ENCODE data around the gene KCNG1. TPM values are rescaled to one million over a fixed set of nuclear protein-coding genes. Genes with fewer than 3 reads are reported as not detected.

KCNG1 gene
- total and polyA plus RNA-seq, 2 of the 4 experiments (the other 2 are of a cell fraction): 23.7 to 51.4 TPM

- H2AK5ac ChIP-seq (ENCODE audit: low read depth, low read length): peak within 1 kb of the TSS; percentile 96
- H2AK9ac ChIP-seq (replicated peaks; ENCODE audit: low read depth, low read length, poor library complexity): peak within 1 kb of the TSS; percentile 80
- peak within 1 kb of the TSS; percentile 92 for H3K18ac ChIP-seq (ENCODE audit: low read depth, low read length)
- H3K4me3 ChIP-seq (ENCODE audit: insufficient read depth, low read depth, low read length): peak within 1 kb of the TSS; percentile 91
- intact Hi-C loops (cut with micrococcal nuclease) (loop anchor here (2.0 kb wide), 3 partner anchors 23 to 163 kb away; partner anchors contain the start of gene BCAS4), dilution Hi-C loops (cut with HindIII; ENCODE audit: low sequenced_read_pairs, unreplicated experiment) (no loop called here), in situ Hi-C loops (cut with MboI; ENCODE audit: low sequenced_read_pairs) (no loop called here)
- CTCF ChIA-PET: interaction anchor here (1.0 to 1.2 kb wide), 2 partner anchors 24 to 25 kb away, joined by 3 to 4 read pairs; no protein-coding TSS in a partner anchor
- H3K4me1 ChIP-seq (ENCODE audit: control insufficient read depth, insufficient read depth, low read length): peaks cover 10% of the 10 kb centered on the region
- H3K27ac ChIP-seq (ENCODE audit: insufficient read depth, low read length): peak within 1 kb of the TSS; percentile 93
- peak within 1 kb of the TSS; percentile 90 for H2BK20ac ChIP-seq (ENCODE audit: low read depth, low read length)
- ATAC-seq (ENCODE audit: low read depth) (peak; percentile 88), DNase-seq (peak; percentile 89)
- TSS peak; percentile 54 for BruUV-seq (replicated peaks)
- H3K4ac ChIP-seq (ENCODE audit: low read depth, low read length): peak within 1 kb of the TSS; percentile 85
- peak within 1 kb of the TSS; percentile 91 for H3K23ac ChIP-seq (ENCODE audit: low read depth, low read length)
- H3K27me3 ChIP-seq (ENCODE audit: control insufficient read depth, insufficient read depth, low read length): no peaks in the 10 kb centered on the region
- peak within 1 kb of the TSS; percentile 65 to 97 for H4K8ac ChIP-seq (ENCODE audit: low read depth in 2 of 2, low read length in 2 of 2)
- H4K91ac ChIP-seq (ENCODE audit: insufficient read depth, low read depth, low read length): peak within 1 kb of the TSS; percentile 79
- POLR2A ChIA-PET (ENCODE audit: unreplicated experiment): interaction anchor here (0.5 to 0.6 kb wide), 3 partner anchors 24 to 787 kb away, joined by 3 to 12 read pairs (median 3); no protein-coding TSS in a partner anchor
- H3K9ac ChIP-seq (ENCODE audit: low read depth, low read length): peak within 1 kb of the TSS; percentile 97
- 0% methylated on average over 16 of the region's 52 CpGs; no CpG with 5 or more reads in 1 of the 2 experiments for WGBS, 2 experiments (ENCODE audit: extremely low coverage in 2 of 2, insufficient read length in 1 of 2)
- peak within 1 kb of the TSS; percentile 93 for H4K5ac ChIP-seq (ENCODE audit: low read depth, low read length)
- H4K20me1 ChIP-seq (ENCODE audit: insufficient read depth, low read length): peaks cover 28% of the 10 kb centered on the region
- H2BK120ac ChIP-seq (ENCODE audit: low read depth, low read length): peak within 1 kb of the TSS; percentile 96
- peak within 1 kb of the TSS; percentile 93 for H2BK5ac ChIP-seq (ENCODE audit: low read depth, low read length, poor library complexity, severe bottlenecking)
- H2AFZ ChIP-seq (replicated peaks; ENCODE audit: low read length, poor library complexity): peak within 1 kb of the TSS; percentile 97
- peaks cover 13 to 58% of the 10 kb centered on the region in 2 experiments for H3K79me1 ChIP-seq (ENCODE audit: low read depth in 1 of 2, low read length in 2 of 2)
- peak within 1 kb of the TSS; percentile 88 for H3K14ac ChIP-seq (replicated peaks; ENCODE audit: low read depth, low read length)
- H3K4me2 ChIP-seq (ENCODE audit: low read depth, low read length): peak within 1 kb of the TSS; percentile 96
- peaks cover 7% of the 10 kb centered on the region; the same call in 1 of the 2 replicates for H3K9me1 ChIP-seq (ENCODE audit: insufficient read depth, low read length)
- no peaks in the 10 kb centered on the region for H3K9me3 ChIP-seq (ENCODE audit: control insufficient read depth, insufficient read depth, low read length)
- peak within 1 kb of the TSS; percentile 100 for H3K56ac ChIP-seq (ENCODE audit: extremely low read depth, insufficient read depth, low read length)
- peak within 1 kb of the TSS; percentile 65; the same call in 1 of the 3 replicates for H2BK15ac ChIP-seq (ENCODE audit: low read depth, low read length)
- H3K36me3 ChIP-seq (ENCODE audit: control insufficient read depth, insufficient read depth, low read length): peaks cover 6% of the 10 kb centered on the region
- TF ChIP-seq, protein P1, sequence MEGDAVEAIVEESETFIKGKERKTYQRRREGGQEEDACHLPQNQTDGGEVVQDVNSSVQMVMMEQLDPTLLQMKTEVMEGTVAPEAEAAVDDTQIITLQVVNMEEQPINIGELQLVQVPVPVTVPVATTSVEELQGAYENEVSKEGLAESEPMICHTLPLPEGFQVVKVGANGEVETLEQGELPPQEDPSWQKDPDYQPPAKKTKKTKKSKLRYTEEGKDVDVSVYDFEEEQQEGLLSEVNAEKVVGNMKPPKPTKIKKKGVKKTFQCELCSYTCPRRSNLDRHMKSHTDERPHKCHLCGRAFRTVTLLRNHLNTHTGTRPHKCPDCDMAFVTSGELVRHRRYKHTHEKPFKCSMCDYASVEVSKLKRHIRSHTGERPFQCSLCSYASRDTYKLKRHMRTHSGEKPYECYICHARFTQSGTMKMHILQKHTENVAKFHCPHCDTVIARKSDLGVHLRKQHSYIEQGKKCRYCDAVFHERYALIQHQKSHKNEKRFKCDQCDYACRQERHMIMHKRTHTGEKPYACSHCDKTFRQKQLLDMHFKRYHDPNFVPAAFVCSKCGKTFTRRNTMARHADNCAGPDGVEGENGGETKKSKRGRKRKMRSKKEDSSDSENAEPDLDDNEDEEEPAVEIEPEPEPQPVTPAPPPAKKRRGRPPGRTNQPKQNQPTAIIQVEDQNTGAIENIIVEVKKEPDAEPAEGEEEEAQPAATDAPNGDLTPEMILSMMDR (conservative IDR thresholded peaks at IDR 0.05; ENCODE audit: low read depth, low read length): no peak
- TF ChIP-seq RAD21 (IDR thresholded peaks at IDR 0.05; ENCODE audit: low read length): no peak
- TF ChIP-seq RFX5 (IDR thresholded peaks at IDR 0.05; ENCODE audit: low read depth, low read length): 0 out of 2 replicates have a peak, but pooled peaks have one; percentile 13
- TF ChIP-seq BHLHE40 (IDR thresholded peaks at IDR 0.05; ENCODE audit: low read depth, low read length): no peak
- TF ChIP-seq, protein P2, sequence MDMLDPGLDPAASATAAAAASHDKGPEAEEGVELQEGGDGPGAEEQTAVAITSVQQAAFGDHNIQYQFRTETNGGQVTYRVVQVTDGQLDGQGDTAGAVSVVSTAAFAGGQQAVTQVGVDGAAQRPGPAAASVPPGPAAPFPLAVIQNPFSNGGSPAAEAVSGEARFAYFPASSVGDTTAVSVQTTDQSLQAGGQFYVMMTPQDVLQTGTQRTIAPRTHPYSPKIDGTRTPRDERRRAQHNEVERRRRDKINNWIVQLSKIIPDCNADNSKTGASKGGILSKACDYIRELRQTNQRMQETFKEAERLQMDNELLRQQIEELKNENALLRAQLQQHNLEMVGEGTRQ (IDR thresholded peaks at IDR 0.05; ENCODE audit: low read depth, low read length): peak; percentile 7; the same call in 1 of the 2 replicates
- TF ChIP-seq RCOR1 (IDR thresholded peaks at IDR 0.05; ENCODE audit: insufficient replicate concordance, low read length): no peak
- peak; percentile 42; the same call in 1 of the 2 replicates for TF ChIP-seq CHD1 (IDR thresholded peaks at IDR 0.05; ENCODE audit: low read depth, low read length)
- TF ChIP-seq POLR2A (IDR thresholded peaks at IDR 0.05; ENCODE audit: low read depth, low read length): peak; percentile 98
- no peak for TF ChIP-seq MXI1 (IDR thresholded peaks at IDR 0.05; ENCODE audit: borderline replicate concordance, low read depth, low read length)
- no peak for TF ChIP-seq MAFK (IDR thresholded peaks at IDR 0.05; ENCODE audit: low read depth, low read length)
- TF ChIP-seq NFE2L2 (IDR thresholded peaks at IDR 0.05; ENCODE audit: low read depth, low read length): no peak
- TF ChIP-seq SMC3 (IDR thresholded peaks at IDR 0.05; ENCODE audit: low read depth, low read length): no peak; the same call in 1 of the 2 replicates
- TF ChIP-seq FOS (IDR thresholded peaks at IDR 0.05; ENCODE audit: low read depth, low read length): no peak
- TF ChIP-seq MAZ (IDR thresholded peaks at IDR 0.05; ENCODE audit: borderline replicate concordance, low read depth, low read length): no peak
- TF ChIP-seq CEBPB (IDR thresholded peaks at IDR 0.05; ENCODE audit: low read depth, low read length): peak; percentile 91
Observed at GRCh38 chr20:50957798-50958614, 64.9 kb downstream of the KCNG1 start, which contains the start of gene DPM1. DPM1 (minus strand) TSS chr20:50958532; CDS start chr20:50958523, 9 bp downstream.

All from IMR-90 (cell line).